Measurements from ENCODE around the gene KRT40.

The KRT40 gene

GRCh38 chr17:40958086-40958953 lies 25.8 kb downstream of the KRT40 start:
- DNase-seq (ENCODE audit: insufficient read length, low spot score) (no peak), FAIRE-seq (no peak)
- TF ChIP-seq PAX5 (IDR thresholded peaks at IDR 0.05; ENCODE audit: insufficient read depth, low read length, severe bottlenecking) (no peak), POLR2AphosphoS5 (IDR thresholded peaks at IDR 0.05; ENCODE audit: low read depth, low read length) (no peak), SPI1 (IDR thresholded peaks at IDR 0.05; ENCODE audit: low read depth, low read length) (no peak)

- FAIRE-seq (no peak), DNase-seq (ENCODE audit: insufficient read length, low spot score) (no peak)
- TF ChIP-seq PAX5 (IDR thresholded peaks at IDR 0.05; ENCODE audit: insufficient read depth, low read length, severe bottlenecking) (no peak), POU2F2 (IDR thresholded peaks at IDR 0.05; ENCODE audit: low read depth, low read length) (no peak), TAF1 (IDR thresholded peaks at IDR 0.05; ENCODE audit: low read depth, low read length) (no peak), SPI1 (IDR thresholded peaks at IDR 0.05; ENCODE audit: low read depth, low read length) (no peak), POLR2AphosphoS5 (IDR thresholded peaks at IDR 0.05; ENCODE audit: low read depth, low read length) (no peak), POLR2A (IDR thresholded peaks at IDR 0.05; ENCODE audit: low read depth, low read length) (no peak)
Measured at GRCh38 chr17:40956401-40957254, 27.5 kb downstream of the KRT40 start.

- TF ChIP-seq POLR2A (IDR thresholded peaks at IDR 0.05; ENCODE audit: low read depth, low read length), result no peak
- no peak for TF ChIP-seq SPI1 (IDR thresholded peaks at IDR 0.05; ENCODE audit: low read depth, low read length)
- no peak for TF ChIP-seq POLR2AphosphoS5 (IDR thresholded peaks at IDR 0.05; ENCODE audit: low read depth, low read length)
- no peak for TF ChIP-seq PAX5 (IDR thresholded peaks at IDR 0.05; ENCODE audit: insufficient read depth, low read length, severe bottlenecking)
- no peak for TF ChIP-seq TAF1 (IDR thresholded peaks at IDR 0.05; ENCODE audit: low read depth, low read length)
- no peak for TF ChIP-seq POU2F2 (IDR thresholded peaks at IDR 0.05; ENCODE audit: low read depth, low read length)
- FAIRE-seq, result no peak
Measured at GRCh38 chr17:40953881-40954280, 30.2 kb downstream of the KRT40 start.

GRCh38 chr17:40952661-40953060 lies 31.5 kb downstream of the KRT40 start:
- DNase-seq (ENCODE audit: insufficient read length, low spot score) (no peak), FAIRE-seq (no peak)
- TF ChIP-seq POU2F2 (IDR thresholded peaks at IDR 0.05; ENCODE audit: low read depth, low read length) (no peak), TAF1 (IDR thresholded peaks at IDR 0.05; ENCODE audit: low read depth, low read length) (no peak), POLR2AphosphoS5 (IDR thresholded peaks at IDR 0.05; ENCODE audit: low read depth, low read length) (no peak)

More at GRCh38 chr17:40953881-40954280, 30.2 kb downstream of the KRT40 start:
- no peak for DNase-seq (ENCODE audit: insufficient read length, low spot score)

- TF ChIP-seq SPI1 (IDR thresholded peaks at IDR 0.05; ENCODE audit: low read depth, low read length) (no peak), PAX5 (IDR thresholded peaks at IDR 0.05; ENCODE audit: insufficient read depth, low read length, severe bottlenecking) (no peak), POU2F2 (IDR thresholded peaks at IDR 0.05; ENCODE audit: low read depth, low read length) (no peak), POLR2AphosphoS5 (IDR thresholded peaks at IDR 0.05; ENCODE audit: low read depth, low read length) (no peak), TAF1 (IDR thresholded peaks at IDR 0.05; ENCODE audit: low read depth, low read length) (no peak), POLR2A (IDR thresholded peaks at IDR 0.05; ENCODE audit: low read depth, low read length) (no peak)
- FAIRE-seq (no peak), DNase-seq (ENCODE audit: insufficient read length, low spot score) (no peak)
Measured at GRCh38 chr17:40952154-40952553, 32.0 kb downstream of the KRT40 start.

GRCh38 chr17:40951011-40951622 lies 33.0 kb downstream of the KRT40 start:
- TF ChIP-seq POU2F2 (IDR thresholded peaks at IDR 0.05; ENCODE audit: low read depth, low read length), result no peak
- TF ChIP-seq SPI1 (IDR thresholded peaks at IDR 0.05; ENCODE audit: low read depth, low read length), result no peak
- no peak for TF ChIP-seq POLR2AphosphoS5 (IDR thresholded peaks at IDR 0.05; ENCODE audit: low read depth, low read length)
- no peak for TF ChIP-seq TAF1 (IDR thresholded peaks at IDR 0.05; ENCODE audit: low read depth, low read length)
- TF ChIP-seq PAX5 (IDR thresholded peaks at IDR 0.05; ENCODE audit: insufficient read depth, low read length, severe bottlenecking), result no peak
- no peak for TF ChIP-seq POLR2A (IDR thresholded peaks at IDR 0.05; ENCODE audit: low read depth, low read length)
- DNase-seq (ENCODE audit: insufficient read length, low spot score) (no peak), FAIRE-seq (no peak)

- no peak for FAIRE-seq
- TF ChIP-seq POLR2AphosphoS5 (IDR thresholded peaks at IDR 0.05; ENCODE audit: low read depth, low read length), result no peak
- no peak for TF ChIP-seq PAX5 (IDR thresholded peaks at IDR 0.05; ENCODE audit: insufficient read depth, low read length, severe bottlenecking)
- DNase-seq (ENCODE audit: insufficient read length, low spot score), result no peak
Measured at GRCh38 chr17:40950176-40950575, 34.0 kb downstream of the KRT40 start.

GRCh38 chr17:40949418-40949817 lies 34.7 kb downstream of the KRT40 start:
- FAIRE-seq (no peak), DNase-seq (ENCODE audit: insufficient read length, low spot score) (no peak)

GRCh38 chr17:40947929-40948328 lies 36.2 kb downstream of the KRT40 start:
- TF ChIP-seq SPI1 (IDR thresholded peaks at IDR 0.05; ENCODE audit: low read depth, low read length) (no peak), POLR2AphosphoS5 (IDR thresholded peaks at IDR 0.05; ENCODE audit: low read depth, low read length) (no peak), POLR2A (IDR thresholded peaks at IDR 0.05; ENCODE audit: low read depth, low read length) (no peak), POU2F2 (IDR thresholded peaks at IDR 0.05; ENCODE audit: low read depth, low read length) (no peak), TAF1 (IDR thresholded peaks at IDR 0.05; ENCODE audit: low read depth, low read length) (no peak), PAX5 (IDR thresholded peaks at IDR 0.05; ENCODE audit: insufficient read depth, low read length, severe bottlenecking) (no peak)
- FAIRE-seq (no peak), DNase-seq (ENCODE audit: insufficient read length, low spot score) (no peak)

More at GRCh38 chr17:40949418-40949817, 34.7 kb downstream of the KRT40 start:
- TF ChIP-seq POLR2AphosphoS5 (IDR thresholded peaks at IDR 0.05; ENCODE audit: low read depth, low read length), result no peak
- no peak for TF ChIP-seq PAX5 (IDR thresholded peaks at IDR 0.05; ENCODE audit: insufficient read depth, low read length, severe bottlenecking)
- no peak for TF ChIP-seq TAF1 (IDR thresholded peaks at IDR 0.05; ENCODE audit: low read depth, low read length)
- TF ChIP-seq POU2F2 (IDR thresholded peaks at IDR 0.05; ENCODE audit: low read depth, low read length), result no peak
- TF ChIP-seq SPI1 (IDR thresholded peaks at IDR 0.05; ENCODE audit: low read depth, low read length), result no peak
- no peak for TF ChIP-seq POLR2A (IDR thresholded peaks at IDR 0.05; ENCODE audit: low read depth, low read length)

Measured in GM12891 (cell line).